Ecto neural progenitor cell (in vitro differentiated cells): ENCODE results near the gene TMPRSS4.

Experiments
- DNase-seq: peaks from one replicate; pipeline ENCODE4 v3.0.0-alpha.2; 2018; ENCODE audit warnings: low spot score

TMPRSS4 gene

GRCh38 chr11:118153976-118154375 is 77.1 kb downstream of the TMPRSS4 start:
- no peak for DNase-seq

- no peak for DNase-seq
Measured at GRCh38 chr11:118154641-118155040, 77.8 kb downstream of the TMPRSS4 start.

GRCh38 chr11:118155776-118156530 is 79.1 kb downstream of the TMPRSS4 start:
- no peak for DNase-seq

- DNase-seq: no peak
Measured at GRCh38 chr11:118156531-118157185, 79.8 kb downstream of the TMPRSS4 start.

GRCh38 chr11:118157186-118157895 is 80.5 kb downstream of the TMPRSS4 start:
- DNase-seq: no peak

GRCh38 chr11:118161786-118162185 is 84.9 kb downstream of the TMPRSS4 start:
- no peak for DNase-seq

- no peak for DNase-seq
Measured at GRCh38 chr11:118162846-118163245, 86.0 kb downstream of the TMPRSS4 start.

- no peak for DNase-seq
Measured at GRCh38 chr11:118163494-118163893, 86.6 kb downstream of the TMPRSS4 start.

- DNase-seq: no peak
Measured at GRCh38 chr11:118164885-118165284, 88.0 kb downstream of the TMPRSS4 start.

- no peak for DNase-seq
Measured at GRCh38 chr11:118166641-118167040, 89.8 kb downstream of the TMPRSS4 start.

- DNase-seq: no peak
Measured at GRCh38 chr11:118167253-118167652, 90.4 kb downstream of the TMPRSS4 start.

GRCh38 chr11:118167906-118168305 is 91.0 kb downstream of the TMPRSS4 start:
- DNase-seq: no peak

- DNase-seq: no peak
Measured at GRCh38 chr11:118168316-118168715, 91.4 kb downstream of the TMPRSS4 start.

GRCh38 chr11:118168751-118169150 is 91.9 kb downstream of the TMPRSS4 start:
- DNase-seq: no peak

- no peak for DNase-seq
Measured at GRCh38 chr11:118169300-118170140, 92.6 kb downstream of the TMPRSS4 start.

- DNase-seq: no peak
Measured at GRCh38 chr11:118170231-118170630, 93.4 kb downstream of the TMPRSS4 start.

GRCh38 chr11:118170882-118171268 is 94.0 kb downstream of the TMPRSS4 start:
- DNase-seq: no peak
